Ascending aorta (tissue), 2 donors: ENCODE data around the gene MKX. TPM values are rescaled to one million over a fixed set of nuclear protein-coding genes. Genes with fewer than 3 reads are reported as not detected.

Experiments used
- DNase-seq, 2 donors: peaks; one replicate each; pipeline ENCODE4 v3.0.0-alpha.2; 2019; ENCODE audit warnings: low spot score in 2 of 2
- H3K27ac ChIP-seq, 2 donors: fragments of 200-600 bp; sonication (generic); one replicate each; pipeline ENCODE4 v1.5.1; 2016 to 2017; ENCODE audit warnings: mild to moderate bottlenecking in 1 of 2
- H3K27me3 ChIP-seq: fragments of 200-600 bp; sonication (generic); one replicate; pipeline ENCODE4 v1.5.1; 2017
- H3K36me3 ChIP-seq, 2 donors: fragments of 200-600 bp; sonication (generic); one replicate each; pipeline ENCODE4 v1.5.1; 2016
- H3K4me1 ChIP-seq, 2 donors: fragments of 200-600 bp; sonication (generic); one replicate each; pipeline ENCODE4 v1.5.1; 2016 to 2017; ENCODE audit warnings: mild to moderate bottlenecking in 1 of 2
- H3K4me3 ChIP-seq, 2 donors: fragments of 200-600 bp; sonication (generic); one replicate each; pipeline ENCODE4 v1.5.1; 2016 to 2017; ENCODE audit warnings: mild to moderate bottlenecking in 1 of 2
- H3K9me3 ChIP-seq, 2 donors: fragments of 200-600 bp; sonication (generic); one replicate each; pipeline ENCODE4 v1.5.1; 2016
- CTCF ChIP-seq, 3 experiments: fragments of 200-600 bp in 2 of 3; fragments of 450-650 bp in 1 of 3; sonication (generic) in 2 of 3; IDR thresholded peaks; one replicate each; pipeline ENCODE4 v1.5.1; 2016 to 2019; ENCODE audit warnings: antibody characterized with exemption in 3 of 3, mild to moderate bottlenecking in 1 of 3, moderate library complexity in 1 of 3
- intact Hi-C: fragments of 100-400 bp; cut with DNase I; formaldehyde crosslinking; loops from one replicate; pipeline ENCODE4 v1.15.1; 2023
- total RNA-seq: library from RNA; depleted of rRNA; stranded (reverse); fragments of >200 nt; gene quantifications from one replicate; pipeline ENCODE4 v1.1.0, GENCODE V29; 2016

The MKX gene
- total RNA-seq, 1 donor from 2014 or later = 15.8 TPM

- no peaks in the 10 kb centered on the region for H3K36me3 ChIP-seq
- no peak for DNase-seq
- H3K9me3 ChIP-seq = peaks cover 0 to 8% of the 10 kb centered on the region in 2 donors
- H3K27me3 ChIP-seq = no peaks in the 10 kb centered on the region
- no peak overlapping the region for H3K4me3 ChIP-seq
- intact Hi-C loops = no loop called here
- H3K4me1 ChIP-seq = no peaks in the 10 kb centered on the region
- no peak for TF ChIP-seq CTCF (IDR thresholded peaks at IDR 0.05)
- no peak overlapping the region for H3K27ac ChIP-seq
Measured at GRCh38 chr10:27643301-27643700, 102.3 kb downstream of the MKX start.

GRCh38 chr10:27642023-27642589 lies 103.5 kb downstream of the MKX start:
- no peak for TF ChIP-seq CTCF (IDR thresholded peaks at IDR 0.05)
- no peaks in the 10 kb centered on the region for H3K27me3 ChIP-seq
- no peak overlapping the region for H3K4me3 ChIP-seq
- intact Hi-C loops = no loop called here
- no peak overlapping the region for H3K27ac ChIP-seq
- no peaks in the 10 kb centered on the region for H3K4me1 ChIP-seq
- DNase-seq = no peak
- peaks cover 0 to 8% of the 10 kb centered on the region in 2 donors for H3K9me3 ChIP-seq
- no peaks in the 10 kb centered on the region for H3K36me3 ChIP-seq

GRCh38 chr10:27638071-27638750 lies 107.4 kb downstream of the MKX start:
- Histone ChIP-seq H3K27me3 (no peaks in the 10 kb centered on the region), H3K27ac (no peak overlapping the region), H3K4me3 (no peak overlapping the region), H3K9me3 (peaks cover 0 to 8% of the 10 kb centered on the region in 2 donors), H3K4me1 (no peaks in the 10 kb centered on the region), H3K36me3 (no peaks in the 10 kb centered on the region)
- intact Hi-C loops = no loop called here
- no peak for DNase-seq
- TF ChIP-seq CTCF (IDR thresholded peaks at IDR 0.05) = no peak

- DNase-seq = no peak
- no peaks in the 10 kb centered on the region for H3K4me1 ChIP-seq
- peaks cover 0 to 8% of the 10 kb centered on the region in 2 donors for H3K9me3 ChIP-seq
- H3K4me3 ChIP-seq = no peak overlapping the region
- intact Hi-C loops = no loop called here
- no peak for TF ChIP-seq CTCF (IDR thresholded peaks at IDR 0.05)
- no peaks in the 10 kb centered on the region for H3K36me3 ChIP-seq
- H3K27me3 ChIP-seq = no peaks in the 10 kb centered on the region
- no peak overlapping the region for H3K27ac ChIP-seq
Measured at GRCh38 chr10:27637601-27638000, 108.0 kb downstream of the MKX start.

GRCh38 chr10:27636816-27637215 lies 108.8 kb downstream of the MKX start:
- Histone ChIP-seq H3K27me3 (no peaks in the 10 kb centered on the region), H3K27ac (no peak overlapping the region), H3K4me3 (no peak overlapping the region), H3K4me1 (no peaks in the 10 kb centered on the region), H3K36me3 (no peaks in the 10 kb centered on the region), H3K9me3 (peaks cover 0 to 3% of the 10 kb centered on the region in 2 donors)
- TF ChIP-seq CTCF (IDR thresholded peaks at IDR 0.05) = no peak
- DNase-seq = no peak
- intact Hi-C loops = no loop called here
